Activated CD4-positive, alpha-beta T cell treated with anti-CD3 and anti-CD28 coated beads for 36 hours (primary cell): ENCODE results near the gene GTPBP8. TPM values are rescaled to one million over a fixed set of nuclear protein-coding genes. Genes with fewer than 3 reads are reported as not detected.

Experiments
- ATAC-seq: fragments of 200-7000 bp; cut with Tn5 transposase; one replicate; pipeline ENCODE4 v1.10.0; 2021; ENCODE audit warnings: mild to moderate bottlenecking, moderate library complexity
- CTCF ChIA-PET: fragments of 350-600 bp; sonication (Branson Sonifier 250); formaldehyde crosslinking; loops from one replicate; lab custom pipeline; 2021; ENCODE audit warnings: antibody characterized with exemption; lab: Charles Lee
- POLR2A ChIA-PET: fragments of 350-600 bp; sonication (Branson Sonifier 250); formaldehyde crosslinking; loops from one replicate; lab custom pipeline; 2021; ENCODE audit warnings: antibody characterized with exemption, inconsistent platforms; lab: Charles Lee
- DNase-seq: peaks from one replicate; pipeline ENCODE4 v3.0.0-alpha.2; 2020
- H3K27ac Mint-ChIP-seq: one replicate; pipeline ENCODE4 v1.8.0; 2021; ENCODE audit warnings: mixed read lengths
- H3K27me3 Mint-ChIP-seq: one replicate; pipeline ENCODE4 v1.8.0; 2021; ENCODE audit warnings: mixed read lengths
- H3K36me3 Mint-ChIP-seq: one replicate; pipeline ENCODE4 v1.8.0; 2021; ENCODE audit warnings: low read depth, mixed read lengths
- H3K4me1 Mint-ChIP-seq: one replicate; pipeline ENCODE4 v1.8.0; 2021; ENCODE audit warnings: mixed read lengths
- H3K4me3 Mint-ChIP-seq: one replicate; pipeline ENCODE4 v1.8.0; 2021; ENCODE audit warnings: mild to moderate bottlenecking, moderate library complexity, mixed read lengths
- H3K9me3 Mint-ChIP-seq: one replicate; pipeline ENCODE4 v1.8.0; 2021; ENCODE audit warnings: low read depth, mixed read lengths
- intact Hi-C, 2 experiments: fragments of 100-400 bp; cut with DNase I in 1 of 2; cut with micrococcal nuclease in 1 of 2; formaldehyde crosslinking; loops; one replicate each; pipeline versions ENCODE4 v1.14.2 to v1.15.1; 2022 to 2024; cut with DNase I, micrococcal nuclease
- total RNA-seq, 2 experiments: library from RNA; stranded (reverse); gene quantifications; one replicate each; pipeline ENCODE4 v1.2.3, GENCODE V29; 2021

The GTPBP8 gene
- total RNA-seq, 2 experiments from 2014 or later = 34.3 to 43.0 TPM

DNA sequence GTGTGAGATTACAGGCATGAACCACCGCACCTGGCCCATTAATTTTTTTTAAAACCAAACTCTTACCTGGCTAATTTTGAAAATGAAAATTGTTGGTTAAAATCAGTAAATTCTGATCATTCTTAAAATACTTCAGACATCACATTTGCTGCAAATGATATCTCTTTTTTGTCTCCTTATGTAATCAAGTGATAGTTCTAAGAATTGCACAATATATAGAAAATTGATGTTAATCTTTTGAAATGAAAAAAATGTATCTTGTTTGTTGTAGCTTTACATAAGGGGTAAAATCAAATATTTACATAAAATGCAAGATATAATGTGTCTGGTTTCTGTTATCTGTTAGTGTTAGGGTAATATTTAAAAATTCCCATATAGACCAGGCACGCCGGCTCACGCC lies 5.0 kb downstream of the GTPBP8 start:
- Mint-ChIP-seq H3K36me3 (peaks cover 51% of the 10 kb centered on the region), H3K27ac (peak overlapping the region; percentile 37), H3K9me3 (no peaks in the 10 kb centered on the region), H3K4me3 (no peak overlapping the region), H3K4me1 (peaks cover 70% of the 10 kb centered on the region), H3K27me3 (no peaks in the 10 kb centered on the region)
- intact Hi-C loops = no loop called here
- ChIA-PET POLR2A (interaction anchor here (1.0 kb wide), 1 partner anchor 9 kb away, joined by 3 read pairs; no protein-coding TSS in a partner anchor), CTCF (interaction anchor here (1.1 to 2.1 kb wide), 3 partner anchors 17 to 354 kb away, joined by 3 to 9 read pairs (median 3); no protein-coding TSS in a partner anchor)
- ATAC-seq = no peak
- no peak for DNase-seq

DNA sequence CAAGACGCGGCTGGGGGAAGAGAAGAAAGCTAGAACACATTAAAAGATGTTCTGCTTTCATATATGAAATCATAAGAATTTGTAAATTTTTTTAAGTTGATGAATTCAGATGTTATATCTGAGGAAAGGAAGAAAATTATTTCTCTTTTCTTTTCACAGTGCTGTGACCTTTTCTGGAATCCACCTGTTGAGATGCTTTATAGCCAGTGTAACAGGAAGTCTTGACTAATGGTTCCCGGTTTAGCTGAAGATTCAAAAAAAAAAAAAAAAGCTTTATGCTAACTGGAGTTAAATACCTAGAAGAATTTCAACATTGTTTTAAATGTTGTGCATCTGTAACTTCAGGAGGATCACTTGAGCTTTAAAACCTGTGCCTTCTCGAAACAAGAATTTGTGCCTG lies 9.9 kb downstream of the GTPBP8 start:
- Mint-ChIP-seq H3K9me3 (no peaks in the 10 kb centered on the region), H3K27me3 (no peaks in the 10 kb centered on the region), H3K4me1 (peaks cover 76% of the 10 kb centered on the region), H3K27ac (peak overlapping the region; percentile 93), H3K4me3 (no peak overlapping the region), H3K36me3 (peaks cover 72% of the 10 kb centered on the region)
- no peak for ATAC-seq
- intact Hi-C loops = loop anchor here in 1 of 2 experiments (10.0 kb wide), 1 partner anchor 666 kb away; the partner anchor contains the start of gene CD200
- DNase-seq = no peak
- ChIA-PET POLR2A (interaction anchor here (0.6 to 1.9 kb wide), 3 partner anchors 18 to 1806 kb away, joined by 3 to 10 read pairs (median 3); a partner anchor contains a TSS), CTCF (interaction anchor here (0.6 to 2.9 kb wide), 7 partner anchors 9 to 266 kb away, joined by 4 to 22 read pairs (median 4); partner anchors contain the start of gene GTPBP8)

DNA sequence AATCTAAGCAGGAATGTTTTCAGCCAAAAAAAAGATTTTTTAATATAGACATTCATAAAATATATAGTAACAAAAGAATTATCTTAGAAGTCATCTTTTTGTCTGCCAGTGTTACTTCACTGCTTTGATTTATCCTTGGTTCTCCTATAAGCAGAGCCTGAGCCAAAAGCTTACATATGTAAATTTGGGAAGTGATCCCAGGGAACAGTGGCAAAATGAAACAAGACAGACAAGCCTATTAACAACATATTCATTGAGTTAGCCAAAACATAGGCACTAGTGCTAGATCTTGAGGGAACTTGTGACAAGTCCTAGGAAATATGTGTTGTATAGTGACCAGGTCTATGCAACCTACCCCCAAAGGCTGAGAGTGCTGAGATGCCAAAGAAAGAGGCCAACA lies 11.3 kb downstream of the GTPBP8 start:
- Mint-ChIP-seq H3K4me1 (peaks cover 80% of the 10 kb centered on the region), H3K4me3 (no peak overlapping the region)

DNA sequence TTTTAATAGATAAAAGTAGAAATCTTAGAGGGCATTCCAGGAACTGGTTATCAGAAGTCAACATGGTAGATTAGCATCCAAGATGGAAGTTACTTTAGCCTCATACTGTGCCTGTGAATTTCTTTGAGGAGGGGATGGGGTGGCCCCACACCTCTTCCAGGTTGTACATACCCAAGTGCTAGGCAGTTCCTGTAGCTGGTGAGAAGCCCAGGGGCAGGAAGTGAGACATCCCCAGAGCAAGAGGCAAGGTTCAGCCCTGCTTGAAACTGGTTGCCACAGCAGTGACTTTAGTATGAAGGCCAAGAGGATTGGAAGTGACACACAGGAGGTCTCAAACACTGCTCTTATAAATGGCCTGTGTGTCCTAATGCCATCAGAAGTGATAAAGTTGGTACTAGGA lies 11.9 kb downstream of the GTPBP8 start:
- peak; percentile 77 for DNase-seq
- peak overlapping the region; percentile 89 for H3K27ac Mint-ChIP-seq
- peaks cover 79% of the 10 kb centered on the region for H3K36me3 Mint-ChIP-seq
- H3K9me3 Mint-ChIP-seq = no peaks in the 10 kb centered on the region
- no peak overlapping the region for H3K4me3 Mint-ChIP-seq
- H3K4me1 Mint-ChIP-seq = peaks cover 83% of the 10 kb centered on the region
- ATAC-seq = peak; percentile 77
- ChIA-PET CTCF (interaction anchor here (1.3 to 2.9 kb wide), 5 partner anchors 8 to 17 kb away, joined by 4 to 22 read pairs (median 8); partner anchors contain the start of gene GTPBP8), POLR2A (interaction anchor here (0.6 kb wide), 1 partner anchor 17 kb away, joined by 3 read pairs; a partner anchor contains a TSS)
- intact Hi-C loops = loop anchor here in 1 of 2 experiments (10.0 kb wide), 1 partner anchor 668 kb away; the partner anchor contains the start of gene CD200
- H3K27me3 Mint-ChIP-seq = no peaks in the 10 kb centered on the region

More for the DNA sequence above, 11.3 kb downstream of the GTPBP8 start:
- DNase-seq (no peak), ATAC-seq (no peak)
- intact Hi-C loops = loop anchor here in 1 of 2 experiments (10.0 kb wide), 1 partner anchor 667 kb away; the partner anchor contains the start of gene CD200
- Mint-ChIP-seq H3K9me3 (no peaks in the 10 kb centered on the region), H3K36me3 (peaks cover 78% of the 10 kb centered on the region), H3K27me3 (no peaks in the 10 kb centered on the region), H3K27ac (peak overlapping the region; percentile 89)
- POLR2A ChIA-PET = interaction anchor here (0.7 to 1.9 kb wide), 4 partner anchors 13 to 545 kb away, joined by 4 to 10 read pairs (median 4); a partner anchor contains a TSS
- CTCF ChIA-PET = interaction anchor here (0.9 to 2.9 kb wide), 7 partner anchors 9 to 34 kb away, joined by 3 to 22 read pairs (median 8); partner anchors contain the start of gene GTPBP8

DNA sequence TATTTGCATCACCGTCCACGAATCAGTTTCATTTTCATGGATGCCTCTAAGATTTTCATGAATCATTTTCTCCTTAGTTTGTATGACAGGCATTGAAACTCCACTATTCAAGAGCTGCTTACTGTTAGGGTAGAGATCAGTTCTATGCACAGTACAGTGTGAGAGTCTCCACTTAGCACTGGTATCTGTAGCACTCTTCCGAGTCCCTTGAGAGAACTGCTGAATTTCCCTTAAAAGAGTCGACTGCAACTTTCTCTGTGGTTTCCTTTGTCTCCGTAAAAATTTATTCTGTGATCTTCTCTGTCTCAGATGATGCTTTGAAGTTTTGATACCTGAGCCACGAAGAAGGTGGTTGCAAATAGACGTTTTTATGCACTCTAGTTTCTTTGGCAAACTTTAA lies 14.8 kb downstream of the GTPBP8 start:
- Mint-ChIP-seq H3K9me3 (no peaks in the 10 kb centered on the region), H3K4me1 (peaks cover 95% of the 10 kb centered on the region), H3K36me3 (peaks cover 80% of the 10 kb centered on the region), H3K27ac (peak overlapping the region; percentile 96), H3K27me3 (no peaks in the 10 kb centered on the region), H3K4me3 (peak overlapping the region; percentile 69)
- ATAC-seq (peak; percentile 92), DNase-seq (peak; percentile 30)
- ChIA-PET CTCF (interaction anchor here (0.9 to 3.2 kb wide), 8 partner anchors 11 to 363 kb away, joined by 3 to 13 read pairs (median 5); partner anchors contain the start of gene GTPBP8), POLR2A (interaction anchor here (1.2 to 2.0 kb wide), 5 partner anchors 13 to 362 kb away, joined by 3 to 21 read pairs (median 5); partner anchors contain the start of gene GTPBP8)
- intact Hi-C loops = loop anchor here (1.0 to 10.0 kb wide), 8 partner anchors 14 to 671 kb away; partner anchors contain the start of genes CD200 (in 1 of the 2), GTPBP8 (in 1 of the 2) and SLC35A5 (in 1 of the 2)

DNA sequence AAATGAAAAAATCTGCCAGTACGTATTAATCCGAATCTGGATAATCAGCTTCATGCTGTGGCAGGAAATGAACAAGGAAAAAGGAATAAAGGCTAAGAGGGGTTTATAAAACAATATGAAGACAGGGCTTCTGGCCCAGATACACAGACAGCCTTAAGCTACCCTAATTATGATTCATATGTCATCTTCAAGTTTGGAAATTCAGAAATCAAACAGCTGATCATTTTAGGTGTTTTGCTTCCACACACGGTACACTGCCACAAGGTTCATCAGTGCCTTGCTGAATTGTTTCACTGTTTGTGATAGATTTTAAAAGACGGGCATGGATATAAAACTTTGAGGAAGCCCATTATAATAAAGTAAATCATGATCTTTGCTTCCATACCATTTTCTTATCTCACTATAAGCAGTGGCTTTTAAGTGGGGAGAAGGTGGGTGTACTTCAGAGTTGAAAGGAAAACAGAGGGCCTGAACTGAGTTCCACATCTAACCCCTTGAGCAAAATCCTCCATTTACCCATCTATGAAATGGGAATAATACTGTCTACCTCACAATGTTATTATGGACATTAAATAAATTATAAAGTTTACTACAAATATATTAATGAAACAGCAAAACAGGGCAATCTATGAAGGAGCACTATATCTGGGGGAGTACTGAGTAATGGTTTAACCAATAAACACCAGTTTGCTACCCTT lies 15.7 kb downstream of the GTPBP8 start:
- Mint-ChIP-seq H3K36me3 (peaks cover 80% of the 10 kb centered on the region), H3K27me3 (no peaks in the 10 kb centered on the region), H3K4me1 (peaks cover 95% of the 10 kb centered on the region), H3K9me3 (no peaks in the 10 kb centered on the region), H3K4me3 (peak overlapping the region; percentile 69), H3K27ac (peak overlapping the region; percentile 96)
- DNase-seq (peak; percentile 17), ATAC-seq (peak; percentile 46)
- CTCF ChIA-PET = interaction anchor here (0.7 to 3.2 kb wide), 11 partner anchors 9 to 424 kb away, joined by 3 to 16 read pairs (median 4); partner anchors contain the start of gene GTPBP8
- POLR2A ChIA-PET = interaction anchor here (1.2 to 2.0 kb wide), 5 partner anchors 12 to 362 kb away, joined by 3 to 21 read pairs (median 5); partner anchors contain the start of gene GTPBP8
- intact Hi-C loops = loop anchor here (5.0 to 10.0 kb wide), 3 partner anchors 34 to 672 kb away; partner anchors contain the start of gene CD200 (in 1 of the 2)

DNA sequence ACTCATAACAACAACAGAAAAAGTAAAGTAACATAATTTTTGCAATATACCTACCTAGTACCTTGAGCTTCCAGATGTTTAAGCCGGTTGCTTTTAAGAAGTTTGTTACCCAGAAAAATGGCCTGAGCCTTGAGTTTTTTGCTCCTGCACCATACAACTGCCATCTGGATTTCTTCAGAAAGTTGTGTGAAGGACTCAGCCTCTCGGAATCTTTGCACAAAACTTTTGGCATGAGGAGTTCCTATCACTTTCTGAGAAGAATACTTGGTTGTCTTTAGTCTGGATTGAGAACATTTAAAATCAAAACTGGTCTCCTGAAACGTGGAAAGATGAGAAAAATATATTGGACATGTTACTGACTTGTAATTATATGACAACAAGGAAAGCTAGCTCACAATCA lies 17.3 kb downstream of the GTPBP8 start:
- Mint-ChIP-seq H3K9me3 (no peaks in the 10 kb centered on the region), H3K4me1 (peaks cover 92% of the 10 kb centered on the region), H3K36me3 (peaks cover 80% of the 10 kb centered on the region), H3K27ac (peak overlapping the region; percentile 15), H3K27me3 (no peaks in the 10 kb centered on the region), H3K4me3 (no peak overlapping the region)
- ATAC-seq (no peak), DNase-seq (no peak)
- intact Hi-C loops = loop anchor here (5.0 to 10.0 kb wide), 3 partner anchors 36 to 673 kb away; partner anchors contain the start of gene CD200 (in 1 of the 2)
- POLR2A ChIA-PET = no interaction called here
- CTCF ChIA-PET = interaction anchor here (1.2 to 3.2 kb wide), 5 partner anchors 8 to 273 kb away, joined by 4 to 16 read pairs (median 6); partner anchors contain the start of gene GTPBP8

DNA sequence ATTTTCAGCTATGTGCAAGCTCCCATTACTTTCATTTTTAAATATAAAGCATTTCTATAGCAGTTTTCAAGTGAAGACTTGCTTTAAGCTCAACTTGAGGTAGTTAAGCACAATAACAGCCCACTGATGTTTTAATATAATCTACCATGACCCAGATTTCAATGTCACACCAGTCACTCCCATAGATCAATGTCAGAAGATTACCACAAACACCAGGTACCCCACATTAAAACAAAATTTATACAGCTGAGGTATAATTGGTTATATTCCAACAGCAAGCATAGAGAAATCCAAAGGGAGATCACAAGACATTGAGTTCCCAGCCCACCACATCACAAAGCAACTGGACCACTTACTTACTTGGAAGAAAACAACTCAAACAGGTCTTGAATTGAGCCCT lies 22.8 kb downstream of the GTPBP8 start:
- intact Hi-C loops = loop anchor here in 1 of 2 experiments (10.0 kb wide), 1 partner anchor 879 kb away; the partner anchor contains the start of gene GCSAM
- Mint-ChIP-seq H3K9me3 (no peaks in the 10 kb centered on the region), H3K27me3 (no peaks in the 10 kb centered on the region), H3K4me1 (peaks cover 78% of the 10 kb centered on the region), H3K36me3 (peaks cover 77% of the 10 kb centered on the region), H3K27ac (peak overlapping the region; percentile 21), H3K4me3 (no peak overlapping the region)
- CTCF ChIA-PET = interaction anchor here (0.6 kb wide), 1 partner anchor 13 kb away, joined by 4 read pairs; no protein-coding TSS in a partner anchor
- ATAC-seq (no peak), DNase-seq (no peak)
- POLR2A ChIA-PET = interaction anchor here (0.6 kb wide), 3 partner anchors 452 to 926 kb away, joined by 3 to 7 read pairs (median 7); partner anchors contain the start of genes ATG3 and SLC35A5

DNA sequence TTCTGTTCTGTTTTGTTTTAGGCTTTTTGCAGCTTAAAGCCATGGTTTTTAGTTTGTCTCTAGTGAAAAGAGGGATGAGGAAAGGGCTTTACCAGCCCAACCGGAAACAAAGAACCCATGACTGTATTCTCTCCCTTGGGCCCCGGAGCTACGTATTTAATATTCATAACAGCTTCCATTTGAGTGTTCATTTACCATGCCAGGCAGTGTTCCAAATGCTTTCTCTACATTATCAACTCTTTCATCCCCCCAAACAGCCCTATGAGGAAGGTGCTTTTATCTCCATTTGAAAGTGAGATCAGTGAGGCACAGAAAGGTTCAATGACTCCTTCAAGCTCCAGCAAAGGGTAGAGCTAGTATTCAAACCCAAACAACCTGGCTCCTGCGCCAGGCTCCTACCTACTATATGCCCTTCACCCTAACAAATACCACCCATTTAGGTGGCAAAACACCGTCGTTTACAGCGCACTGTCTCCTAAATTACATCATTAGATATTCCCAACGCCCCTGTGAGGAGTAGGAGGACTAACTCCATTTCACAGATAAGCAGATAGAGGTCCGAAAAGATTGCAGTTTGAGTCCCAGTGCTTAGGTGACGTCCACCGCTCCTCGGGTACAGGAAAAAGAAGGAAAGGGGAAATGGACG lies 27.9 kb downstream of the GTPBP8 start:
- CTCF ChIA-PET = interaction anchor here (0.6 to 5.1 kb wide), 13 partner anchors 8 to 676 kb away, joined by 3 to 32 read pairs (median 7); partner anchors contain the start of gene GTPBP8
- H3K27ac Mint-ChIP-seq = peak overlapping the region; percentile 94
- intact Hi-C loops = loop anchor here (1.0 to 10.0 kb wide), 10 partner anchors 13 to 884 kb away; partner anchors contain the start of genes NAA50 (in 2 of the 2), SLC35A5 (in 2 of the 2), USF3 (in 2 of the 2) and ATP6V1A (in 1 of the 2)
- ATAC-seq (peak; percentile 25), DNase-seq (peak; percentile 44)
- peak overlapping the region; percentile 85 for H3K4me3 Mint-ChIP-seq
- no peaks in the 10 kb centered on the region for H3K27me3 Mint-ChIP-seq
- peaks cover 41% of the 10 kb centered on the region for H3K36me3 Mint-ChIP-seq
- POLR2A ChIA-PET = interaction anchor here (0.8 to 2.1 kb wide), 7 partner anchors 13 to 457 kb away, joined by 3 to 21 read pairs (median 7); partner anchors contain the start of genes ATG3, CD200R1, GTPBP8 and SLC35A5
- no peaks in the 10 kb centered on the region for H3K9me3 Mint-ChIP-seq
- H3K4me1 Mint-ChIP-seq = peaks cover 63% of the 10 kb centered on the region
